Esophagus muscularis mucosa (tissue), 4 donors: ENCODE results near the gene TFE3. TPM values are rescaled to one million over a fixed set of nuclear protein-coding genes. Genes with fewer than 3 reads are reported as not detected.

ENCODE experiments used
- DNase-seq: peaks from one replicate; pipeline ENCODE4 v3.0.0-alpha.2; 2017; ENCODE audit errors: extremely low spot score
- H3K27ac ChIP-seq, 4 donors: fragments of 200-600 bp; sonication (generic); replicated peaks in 1 of 4; 1 replicate in 3 of 4; 2 replicates in 1 of 4; pipeline ENCODE4 v1.5.1; 2016 to 2019; ENCODE audit warnings: mild to moderate bottlenecking in 1 of 4
- H3K27me3 ChIP-seq, 4 donors: fragments of 200-600 bp; sonication (generic); one replicate each; pipeline versions ENCODE4 v1.5.1 to v1.6.0; 2016 to 2019
- H3K36me3 ChIP-seq, 4 donors: fragments of 200-600 bp; sonication (generic); one replicate each; pipeline ENCODE4 v1.5.1; 2016 to 2019
- H3K4me1 ChIP-seq, 4 donors: fragments of 200-600 bp; sonication (generic); one replicate each; pipeline ENCODE4 v1.5.1; 2016 to 2019
- H3K4me3 ChIP-seq, 4 donors: fragments of 200-600 bp; sonication (generic); 1 replicate in 2 of 4; 2 replicates in 2 of 4; pipeline ENCODE4 v1.5.1; 2016 to 2019; ENCODE audit warnings: mild to moderate bottlenecking in 4 of 4, moderate library complexity in 1 of 4
- H3K9me3 ChIP-seq, 4 donors: fragments of 200-600 bp; sonication (generic); 1 replicate in 3 of 4; 2 replicates in 1 of 4; pipeline ENCODE4 v1.5.1; 2016 to 2019
- CTCF ChIP-seq, 3 experiments: fragments of 200-600 bp in 2 of 3; fragments of 450-650 bp in 1 of 3; sonication (generic) in 2 of 3; IDR thresholded peaks; one replicate each; pipeline ENCODE4 v1.5.1; 2017 to 2019; ENCODE audit warnings: antibody characterized with exemption in 3 of 3, mild to moderate bottlenecking in 2 of 3, moderate library complexity in 1 of 3
- EP300 ChIP-seq: sonication (generic); formaldehyde crosslinking; IDR thresholded peaks from one replicate; pipeline ENCODE4 v1.6.1; 2017; ENCODE audit warnings: antibody characterized with exemption
- POLR2A ChIP-seq: fragments of 450-650 bp; IDR thresholded peaks from one replicate; pipeline ENCODE4 v1.6.1; 2017; ENCODE audit warnings: antibody characterized with exemption, moderate library complexity, mild to moderate bottlenecking, low read depth
- POLR2AphosphoS5 ChIP-seq, 2 donors: sonication (generic); formaldehyde crosslinking; IDR thresholded peaks; one replicate each; pipeline ENCODE4 v1.6.1; 2017; ENCODE audit warnings: antibody characterized with exemption in 2 of 2
- WGBS: methylation state at CpG from one replicate; pipeline ENCODE4 v1.1.5; 2018; 5-methylcytosine and 5-hydroxymethylcytosine counted together
- intact Hi-C: fragments of 100-400 bp; cut with DNase I; formaldehyde crosslinking; loops from one replicate; pipeline ENCODE4 v1.15.1; 2023
- total RNA-seq, 4 donors: library from RNA; depleted of rRNA; stranded (reverse); fragments of >200 nt; gene quantifications; one replicate each; pipeline versions ENCODE4 v1.1.0 to v1.2.1, GENCODE V29; 2016

Gene TFE3
- total RNA-seq, 4 donors from 2014 or later = 99.9 to 181 (median 150) TPM

GRCh38 chrX:48999030-48999429, 44.1 kb downstream of the TFE3 start:
- WGBS = 80% methylated on average over 5 of the region's 5 CpGs
- H3K27ac ChIP-seq = no peak overlapping the region
- TF ChIP-seq EP300 = no peak
- no peak for TF ChIP-seq POLR2AphosphoS5 (IDR thresholded peaks at IDR 0.05)
- no peak for TF ChIP-seq CTCF (IDR thresholded peaks at IDR 0.05)
- TF ChIP-seq POLR2A = no peak

GRCh38 chrX:48998391-48998790, 44.8 kb downstream of the TFE3 start:
- no peak overlapping the region for H3K27ac ChIP-seq
- TF ChIP-seq CTCF (IDR thresholded peaks at IDR 0.05) (no peak), POLR2A (no peak), EP300 (no peak), POLR2AphosphoS5 (IDR thresholded peaks at IDR 0.05) (no peak)
- H3K27me3 ChIP-seq = no peaks in the 10 kb centered on the region
- DNase-seq = no peak
- H3K9me3 ChIP-seq = no peaks in the 10 kb centered on the region
- H3K36me3 ChIP-seq = peaks cover 0 to 44% (median 35%) of the 10 kb centered on the region in 4 donors
- intact Hi-C loops = no loop called here
- 76% methylated on average over 4 of the region's 4 CpGs for WGBS
- peaks cover 7 to 17% (median 11%) of the 10 kb centered on the region in 4 donors for H3K4me1 ChIP-seq
- H3K4me3 ChIP-seq = no peak overlapping the region

More at GRCh38 chrX:48999030-48999429, 44.1 kb downstream of the TFE3 start:
- no peak for DNase-seq
- intact Hi-C loops = no loop called here
- H3K4me1 ChIP-seq = peaks cover 7 to 17% (median 11%) of the 10 kb centered on the region in 4 donors
- no peaks in the 10 kb centered on the region for H3K27me3 ChIP-seq
- no peak overlapping the region for H3K4me3 ChIP-seq
- H3K36me3 ChIP-seq = peaks cover 0 to 41% (median 32%) of the 10 kb centered on the region in 4 donors
- H3K9me3 ChIP-seq = no peaks in the 10 kb centered on the region

- Histone ChIP-seq H3K27ac (no peak overlapping the region), H3K27me3 (no peaks in the 10 kb centered on the region), H3K36me3 (peaks cover 0 to 49% (median 41%) of the 10 kb centered on the region in 4 donors), H3K9me3 (no peaks in the 10 kb centered on the region), H3K4me1 (peaks cover 7 to 17% (median 11%) of the 10 kb centered on the region in 4 donors), H3K4me3 (no peak overlapping the region)
- TF ChIP-seq POLR2A (no peak), EP300 (no peak), POLR2AphosphoS5 (IDR thresholded peaks at IDR 0.05) (no peak), CTCF (IDR thresholded peaks at IDR 0.05) (no peak)
- 38% methylated on average over 1 of the region's 1 CpG for WGBS
- DNase-seq = no peak
- intact Hi-C loops = no loop called here
These were observed 45.3 kb downstream of the TFE3 start for GRCh38 chrX:48997865-48998264.

- Histone ChIP-seq H3K27me3 (no peaks in the 10 kb centered on the region), H3K9me3 (no peaks in the 10 kb centered on the region)
- 81% methylated on average over 3 of the region's 3 CpGs for WGBS
These were observed 45.7 kb downstream of the TFE3 start for GRCh38 chrX:48997455-48997854.

More at GRCh38 chrX:48997455-48997854, 45.7 kb downstream of the TFE3 start:
- H3K4me3 ChIP-seq = no peak overlapping the region
- H3K36me3 ChIP-seq = peaks cover 0 to 53% (median 42%) of the 10 kb centered on the region in 4 donors
- no peak for TF ChIP-seq POLR2AphosphoS5 (IDR thresholded peaks at IDR 0.05)
- TF ChIP-seq POLR2A = no peak
- TF ChIP-seq EP300 = no peak
- no peak for TF ChIP-seq CTCF (IDR thresholded peaks at IDR 0.05)
- H3K27ac ChIP-seq = no peak overlapping the region
- intact Hi-C loops = no loop called here
- peaks cover 7 to 17% (median 11%) of the 10 kb centered on the region in 4 donors for H3K4me1 ChIP-seq
- DNase-seq = no peak
